Astrocyte (in vitro differentiated cells and primary cell): ENCODE results near the gene ST3GAL6.

ENCODE experiments used
- CTCF ChIP-seq: IDR thresholded peaks from 2 replicates; pipeline ENCODE4 v1.5.1; 2011; ENCODE audit warnings: low read depth, mild to moderate bottlenecking, inconsistent platforms, low read length, moderate library complexity; ENCODE audit not compliant: insufficient read depth
- EZH2 ChIP-seq: IDR thresholded peaks from 2 replicates; pipeline ENCODE4 v1.6.1; 2012; ENCODE audit warnings: mild to moderate bottlenecking, low read length, inconsistent platforms; ENCODE audit not compliant: insufficient read depth

- TF ChIP-seq CTCF (no peak), EZH2 (no peak)
Measured at GRCh38 chr3:98782824-98783500, 19.8 kb downstream of the ST3GAL6 start.
